ENCODE data around the gene MARCHF10. TPM values are rescaled to one million over a fixed set of nuclear protein-coding genes. Genes with fewer than 3 reads are reported as not detected.

MARCHF10 gene
- total RNA-seq, 1 donor from 2014 or later: 0.25 TPM

- TF ChIP-seq POLR2A (IDR thresholded peaks at IDR 0.05): no peak
- no peaks in the 10 kb centered on the region for H3K9me3 ChIP-seq
- DNase-seq (ENCODE audit: extremely low spot score in 2 of 2): no peak
- H3K27ac ChIP-seq: no peak overlapping the region
- H3K4me3 ChIP-seq: no peak overlapping the region
- no peaks in the 10 kb centered on the region for H3K36me3 ChIP-seq
- H3K27me3 ChIP-seq: no peaks in the 10 kb centered on the region
- no peaks in the 10 kb centered on the region for H3K4me1 ChIP-seq
- intact Hi-C loops (cut with DNase I): no loop called here
Measured at GRCh38 chr17:62796291-62796690, 11.8 kb downstream of the MARCHF10 start.

- TF ChIP-seq POLR2A (IDR thresholded peaks at IDR 0.05) (no peak), CTCF (IDR thresholded peaks at IDR 0.05) (no peak), POLR2AphosphoS5 (IDR thresholded peaks at IDR 0.05; ENCODE audit: insufficient read depth in 1 of 2, low read depth in 1 of 2) (no peak)
- H3K4me1 ChIP-seq: no peaks in the 10 kb centered on the region
- no peak for DNase-seq (ENCODE audit: extremely low spot score in 2 of 2)
- intact Hi-C loops (cut with DNase I): no loop called here
- H3K9me3 ChIP-seq: no peaks in the 10 kb centered on the region
- no peaks in the 10 kb centered on the region for H3K36me3 ChIP-seq
- H3K27ac ChIP-seq: no peak overlapping the region
- H3K27me3 ChIP-seq: no peaks in the 10 kb centered on the region
- no peak overlapping the region for H3K4me3 ChIP-seq
Measured at GRCh38 chr17:62794666-62794971, 13.5 kb downstream of the MARCHF10 start.

GRCh38 chr17:62793919-62794665 lies 14.0 kb downstream of the MARCHF10 start:
- TF ChIP-seq CTCF (IDR thresholded peaks at IDR 0.05) (no peak), POLR2AphosphoS5 (IDR thresholded peaks at IDR 0.05; ENCODE audit: insufficient read depth in 1 of 2, low read depth in 1 of 2) (no peak), POLR2A (IDR thresholded peaks at IDR 0.05) (no peak)
- Histone ChIP-seq H3K27me3 (no peaks in the 10 kb centered on the region), H3K4me3 (no peak overlapping the region), H3K9me3 (no peaks in the 10 kb centered on the region), H3K36me3 (no peaks in the 10 kb centered on the region), H3K27ac (no peak overlapping the region), H3K4me1 (no peaks in the 10 kb centered on the region)
- no peak for DNase-seq (ENCODE audit: extremely low spot score in 2 of 2)
- intact Hi-C loops (cut with DNase I): no loop called here

GRCh38 chr17:62792447-62792800 lies 15.7 kb downstream of the MARCHF10 start:
- no peak for TF ChIP-seq POLR2AphosphoS5 (IDR thresholded peaks at IDR 0.05; ENCODE audit: insufficient read depth in 1 of 2, low read depth in 1 of 2)
- no peak for TF ChIP-seq POLR2A (IDR thresholded peaks at IDR 0.05)
- intact Hi-C loops (cut with DNase I): no loop called here
- Histone ChIP-seq H3K27me3 (no peaks in the 10 kb centered on the region), H3K36me3 (no peaks in the 10 kb centered on the region), H3K4me1 (no peaks in the 10 kb centered on the region), H3K4me3 (no peak overlapping the region), H3K27ac (no peak overlapping the region), H3K9me3 (no peaks in the 10 kb centered on the region)
- no peak for DNase-seq (ENCODE audit: extremely low spot score in 2 of 2)

GRCh38 chr17:62791767-62792446 lies 16.2 kb downstream of the MARCHF10 start:
- Histone ChIP-seq H3K4me3 (no peak overlapping the region), H3K4me1 (no peaks in the 10 kb centered on the region), H3K36me3 (no peaks in the 10 kb centered on the region), H3K27me3 (no peaks in the 10 kb centered on the region), H3K9me3 (no peaks in the 10 kb centered on the region), H3K27ac (no peak overlapping the region)
- no peak for TF ChIP-seq POLR2A (IDR thresholded peaks at IDR 0.05)
- TF ChIP-seq POLR2AphosphoS5 (IDR thresholded peaks at IDR 0.05; ENCODE audit: insufficient read depth in 1 of 2, low read depth in 1 of 2): no peak
- TF ChIP-seq CTCF (IDR thresholded peaks at IDR 0.05): no peak
- DNase-seq (ENCODE audit: extremely low spot score in 2 of 2): no peak
- intact Hi-C loops (cut with DNase I): no loop called here

GRCh38 chr17:62791235-62791734 lies 16.8 kb downstream of the MARCHF10 start:
- no peak for DNase-seq (ENCODE audit: extremely low spot score in 2 of 2)
- no peaks in the 10 kb centered on the region for H3K4me1 ChIP-seq
- TF ChIP-seq CTCF (IDR thresholded peaks at IDR 0.05): no peak
- TF ChIP-seq POLR2A (IDR thresholded peaks at IDR 0.05): no peak
- TF ChIP-seq POLR2AphosphoS5 (IDR thresholded peaks at IDR 0.05; ENCODE audit: insufficient read depth in 1 of 2, low read depth in 1 of 2): no peak
- intact Hi-C loops (cut with DNase I): no loop called here
- no peaks in the 10 kb centered on the region for H3K27me3 ChIP-seq
- no peaks in the 10 kb centered on the region for H3K9me3 ChIP-seq
- no peak overlapping the region for H3K4me3 ChIP-seq
- no peak overlapping the region for H3K27ac ChIP-seq
- H3K36me3 ChIP-seq: no peaks in the 10 kb centered on the region

Data from vagina (tissue), 2 donors.